NCI-H460 (cell line): Measurements from ENCODE around the gene TNFSF11. TPM values are rescaled to one million over a fixed set of nuclear protein-coding genes. Genes with fewer than 3 reads are reported as not detected.

Experiments used
- DNase-seq: peaks from one replicate; pipeline ENCODE4 v3.0.0-alpha.2; 2016; ENCODE audit warnings: low read depth; ENCODE audit errors: extremely low read depth
- total RNA-seq: library from RNA; depleted of rRNA; stranded (reverse); fragments of >200 nt; shearing (Covaris generic); gene quantifications from 2 replicates; pipeline ENCODE4 v1.2.3, GENCODE V29; 2014; rRNA removed

Gene TNFSF11
- total RNA-seq, 1 experiment from 2014 or later: not detected

DNA sequence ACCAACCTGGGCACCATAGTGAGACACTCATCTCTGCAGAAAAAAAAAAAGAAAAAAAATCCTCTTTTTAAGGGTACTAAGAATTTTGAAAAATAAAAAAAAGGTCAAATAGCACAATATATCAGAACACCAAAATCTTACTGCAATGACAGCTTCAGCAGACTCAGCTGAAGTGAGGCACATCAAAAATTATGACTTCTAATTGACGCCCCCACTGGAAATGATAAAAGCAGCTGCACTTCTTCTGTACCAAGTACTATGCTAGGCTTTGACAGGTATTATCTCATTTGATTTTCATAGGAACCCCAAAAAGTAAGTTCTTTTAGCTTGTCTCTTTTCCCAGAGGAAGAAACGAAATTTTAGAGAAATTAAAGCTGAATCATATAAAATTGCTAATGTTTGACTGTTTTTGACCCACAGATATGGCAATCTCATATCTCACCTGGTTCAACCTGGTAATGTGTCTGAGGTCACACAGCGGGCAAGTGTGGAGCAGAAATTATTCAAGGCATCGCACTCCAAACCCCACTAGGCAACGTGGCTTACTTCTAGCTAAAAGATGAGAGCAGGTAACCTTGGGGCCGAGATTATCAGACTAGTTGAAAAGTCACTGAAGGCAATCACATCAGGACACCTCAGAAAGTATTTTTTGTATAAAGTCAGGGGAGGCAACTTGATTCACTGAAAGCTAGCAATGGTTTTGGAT is 78.1 kb downstream of the TNFSF11 start:
- DNase-seq: no peak

DNA sequence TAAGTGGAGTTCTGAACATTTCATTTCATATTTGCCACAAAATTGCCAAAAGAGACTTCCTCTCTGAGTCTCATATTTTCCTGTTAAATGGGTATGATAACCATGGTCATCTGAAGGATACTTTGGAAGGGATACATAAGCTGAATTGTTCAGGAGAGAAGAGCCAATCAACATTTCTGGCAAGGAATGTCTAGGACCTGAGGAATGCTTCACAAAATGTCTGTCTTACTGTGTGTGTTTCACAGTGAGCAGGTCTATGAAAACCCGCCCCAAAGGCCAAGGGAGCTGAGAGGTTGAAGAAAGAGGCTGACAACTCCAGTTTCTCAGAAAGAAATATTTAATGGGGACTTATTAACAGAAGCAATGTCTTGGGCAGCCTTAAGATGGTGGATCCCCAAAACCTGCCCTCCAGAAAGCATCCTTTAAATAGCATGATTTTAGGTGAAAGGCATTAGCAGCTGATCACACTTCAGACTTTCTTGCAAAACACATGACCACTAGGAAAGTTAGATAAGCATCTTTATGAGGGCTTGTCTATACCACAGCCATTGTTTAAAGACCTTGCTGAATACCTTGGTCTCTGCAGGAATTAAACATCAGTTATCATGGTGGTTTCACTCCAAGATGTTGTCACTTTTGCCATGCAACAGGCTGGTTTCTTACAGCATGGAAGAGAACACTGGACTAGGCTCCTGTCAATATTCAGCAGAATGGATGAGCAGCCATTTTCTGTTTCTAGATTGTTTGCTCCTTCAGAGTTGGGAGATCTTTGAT is 78.9 kb downstream of the TNFSF11 start:
- no peak for DNase-seq

DNA sequence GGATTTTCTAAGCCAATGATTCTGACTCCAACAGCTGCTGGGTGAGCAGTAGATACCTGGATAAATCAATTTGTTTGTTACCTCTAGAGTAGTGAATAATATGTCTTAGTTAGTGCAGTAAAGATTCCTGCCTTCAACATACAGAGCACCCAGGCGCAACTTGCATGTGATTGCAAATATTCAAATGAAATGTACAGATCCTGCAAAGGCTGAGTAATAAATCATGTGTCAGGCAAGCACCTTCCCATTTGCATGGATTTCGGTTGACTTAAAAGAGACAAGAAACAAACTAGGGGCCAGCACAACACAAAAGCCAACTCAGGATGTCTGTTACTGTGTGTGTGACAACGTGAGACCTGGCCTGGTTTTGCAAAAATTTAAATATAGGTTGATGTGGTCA is 79.7 kb downstream of the TNFSF11 start:
- DNase-seq: no peak

DNA sequence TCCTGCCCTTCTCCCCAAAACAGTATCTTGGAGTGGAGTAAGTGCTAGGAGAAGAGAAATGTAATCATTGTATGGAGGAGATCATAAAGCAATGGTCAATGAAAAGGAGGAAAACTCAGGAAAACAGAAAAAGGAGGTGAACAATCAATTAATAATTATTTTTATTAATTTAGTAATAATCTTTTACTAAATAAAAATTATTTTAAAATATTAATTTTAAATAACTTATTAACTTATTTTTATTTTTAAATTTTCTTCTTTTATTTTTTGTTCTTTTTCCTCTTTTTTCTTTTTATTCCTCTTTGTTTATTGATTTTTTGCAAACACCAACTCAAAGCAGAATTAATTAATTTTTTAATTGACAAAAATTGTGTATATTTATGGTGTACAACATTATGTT is 80.3 kb downstream of the TNFSF11 start:
- no peak for DNase-seq

DNA sequence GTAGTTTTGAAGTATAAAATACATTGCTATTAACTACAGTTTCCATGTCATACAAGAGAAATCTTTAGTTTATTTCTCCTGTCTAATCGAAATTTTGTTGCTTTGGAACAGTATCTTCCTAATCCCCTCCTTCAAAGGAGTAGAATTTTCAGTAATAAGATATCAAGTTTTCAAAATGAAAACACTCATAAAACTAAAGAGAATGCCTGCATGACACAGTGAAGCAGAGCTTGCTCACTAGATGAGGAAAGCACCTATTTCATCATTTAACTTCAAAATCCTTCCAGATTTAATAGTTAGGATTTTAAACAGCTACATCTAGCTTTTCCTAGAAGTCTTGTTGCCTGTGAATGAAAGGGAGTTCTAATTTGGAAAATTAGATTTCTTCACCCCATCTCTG is 80.8 kb downstream of the TNFSF11 start:
- no peak for DNase-seq

DNA sequence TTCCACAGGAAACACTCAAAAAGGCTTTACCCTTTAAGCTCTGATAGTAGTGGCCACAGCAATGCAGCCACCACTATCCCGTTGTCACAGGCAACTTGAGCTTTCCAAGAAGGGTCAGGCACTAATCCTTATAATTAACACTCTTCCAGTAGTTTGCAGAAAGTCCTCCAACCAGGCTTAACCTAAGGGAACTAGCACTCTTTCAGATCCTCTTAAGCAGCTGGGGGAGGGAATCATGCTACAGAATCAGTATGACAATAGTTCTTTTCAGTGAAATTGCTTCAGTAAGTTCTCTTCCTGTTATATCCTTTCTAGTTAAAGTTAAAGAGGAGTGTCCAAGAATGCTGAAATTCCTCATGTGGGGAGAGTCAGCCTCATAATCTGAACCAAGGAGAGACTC is 82.2 kb downstream of the TNFSF11 start:
- DNase-seq: no peak

DNA sequence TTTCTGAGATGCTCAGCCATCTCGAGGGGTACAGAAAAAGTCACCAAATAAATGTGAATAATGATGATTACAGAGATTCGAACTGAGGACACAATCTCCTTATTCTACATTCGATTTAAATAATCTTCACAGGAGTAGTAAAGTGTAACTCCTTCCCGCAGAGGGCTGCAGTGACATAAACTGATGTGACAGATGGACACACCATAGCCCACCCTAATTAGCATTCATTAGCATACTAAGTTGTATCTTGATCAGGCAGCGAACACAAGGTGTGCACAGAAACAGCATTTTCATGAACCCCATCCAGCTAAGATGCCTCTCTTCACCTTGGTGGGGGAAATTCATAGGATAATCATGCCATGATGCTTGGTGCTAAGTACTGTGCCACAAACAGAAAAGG is 83.0 kb downstream of the TNFSF11 start:
- no peak for DNase-seq

Other genes starting within 250 kb of the TNFSF11 start
- 2.0 and 2.2 TPM in 2 replicates for gene FAM216B, start 207.4 kb downstream of the TNFSF11 start, total RNA-seq